Measurements from ENCODE around the gene ARL2.

ARL2 gene

DNA sequence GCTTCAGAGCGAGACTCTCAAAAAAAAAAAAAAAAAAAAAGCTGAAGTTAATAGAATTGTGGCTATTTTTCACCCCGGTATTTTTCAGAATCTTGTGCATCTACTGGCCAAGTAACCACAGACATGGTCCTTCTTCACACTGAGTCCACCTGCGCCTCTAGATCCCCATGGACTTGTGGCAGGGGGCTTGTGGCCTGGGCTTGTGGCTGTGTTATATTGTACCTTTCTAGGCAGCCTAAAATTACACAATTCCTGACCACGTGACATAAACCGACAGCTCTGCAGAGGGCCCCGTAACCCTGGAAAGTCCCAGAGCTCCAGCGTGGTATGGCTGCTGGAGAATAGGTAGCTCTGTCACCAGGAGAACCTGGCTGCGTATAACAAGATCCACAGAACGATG lies 55.3 kb downstream of the ARL2 start:
- H3K36me3 ChIP-seq (ENCODE audit: control insufficient read depth, insufficient read depth, low read length), result no peaks in the 10 kb centered on the region
- no peak for DNase-seq
- H3K27me3 ChIP-seq (replicated peaks; ENCODE audit: control insufficient read depth, insufficient read depth, low read length, poor library complexity, severe bottlenecking), result no peaks in the 10 kb centered on the region

More for the DNA sequence above, 55.3 kb downstream of the ARL2 start:
- H3K27ac ChIP-seq (ENCODE audit: insufficient read depth, low read length, poor library complexity, severe bottlenecking), result no peak overlapping the region
- no peaks in the 10 kb centered on the region for H3K4me1 ChIP-seq (ENCODE audit: control insufficient read depth, insufficient read depth, low read length, poor library complexity, severe bottlenecking)
- H3K9me3 ChIP-seq (ENCODE audit: control insufficient read depth, low read length), result no peaks in the 10 kb centered on the region
- H3K4me3 ChIP-seq (ENCODE audit: insufficient read depth, low read depth, low read length, poor library complexity, severe bottlenecking), result no peak overlapping the region

Data from effector memory CD4-positive, alpha-beta T cell (primary cell).